Activated T-cell treated with anti-CD3 and anti-CD28 coated beads, Interleukin-2, amount 50 U/mL, for 4 hours (primary cell): ENCODE measurements around the gene LMBRD2. TPM values are rescaled to one million over a fixed set of nuclear protein-coding genes. Genes with fewer than 3 reads are reported as not detected.
A peak's percentile ranks its signal among the peaks of the same experiment; 100 is the strongest.

ENCODE experiments used
- ATAC-seq, 2 donors: fragments of 200-7000 bp; cut with Tn5 transposase; one replicate each; pipeline ENCODE4 v1.10.0; 2021
- DNase-seq: peaks from one replicate; pipeline ENCODE4 v3.0.0-alpha.2; 2020
- H3K27me3 Mint-ChIP-seq: one replicate; pipeline ENCODE4 v1.8.0; 2021; ENCODE audit warnings: low read depth, mixed read lengths
- H3K36me3 Mint-ChIP-seq: one replicate; pipeline ENCODE4 v1.8.0; 2022; ENCODE audit warnings: mixed read lengths; ENCODE audit not compliant: insufficient read depth
- H3K4me1 Mint-ChIP-seq: one replicate; pipeline ENCODE4 v1.8.0; 2021; ENCODE audit warnings: low read depth, mixed read lengths
- H3K4me3 Mint-ChIP-seq: one replicate; pipeline ENCODE4 v1.8.0; 2021; ENCODE audit warnings: mild to moderate bottlenecking, moderate library complexity, mixed read lengths
- H3K9me3 Mint-ChIP-seq: one replicate; pipeline ENCODE4 v1.8.0; 2021; ENCODE audit warnings: mixed read lengths
- total RNA-seq, 3 donors: library from RNA; stranded (reverse); gene quantifications; one replicate each; pipeline ENCODE4 v1.2.1, GENCODE V29; 2021

LMBRD2 gene
- total RNA-seq, 3 donors from 2014 or later: 6.7 to 8.7 (median 6.8) TPM

DNA sequence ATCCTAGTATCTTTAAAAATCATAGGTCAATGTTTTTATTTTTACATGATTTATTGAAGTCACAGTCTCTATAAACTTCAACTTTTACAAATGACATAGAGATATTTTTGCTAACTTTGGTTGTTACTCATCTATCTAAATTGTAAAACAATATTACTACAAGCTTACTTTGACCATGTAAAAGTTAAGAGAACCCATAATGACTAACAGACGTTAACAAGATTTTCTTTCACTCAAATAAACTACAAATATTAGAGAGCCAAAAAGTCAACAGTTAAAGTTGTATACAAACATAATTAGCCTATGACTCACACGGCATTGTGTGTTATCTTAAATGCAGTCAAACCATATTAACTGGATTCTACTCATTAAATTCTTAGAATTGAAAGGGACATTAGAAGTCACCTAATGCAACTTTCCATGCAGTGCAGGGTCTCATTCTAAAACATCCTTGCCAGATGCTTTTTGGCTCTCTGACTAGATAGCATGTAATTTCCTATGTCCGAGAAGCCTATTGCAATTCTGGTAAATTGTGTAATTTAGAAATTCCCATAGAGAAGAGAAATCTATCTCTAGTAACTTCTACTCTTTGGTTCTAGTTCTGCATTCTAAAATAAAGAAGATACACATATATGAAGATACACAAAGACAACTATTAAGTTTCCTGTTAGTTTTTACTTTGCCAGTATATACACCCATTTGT, 42.8 kb downstream of the LMBRD2 start:
- DNase-seq (no peak), ATAC-seq (no peak)
- peaks cover 50% of the 10 kb centered on the region for H3K36me3 Mint-ChIP-seq
- H3K27me3 Mint-ChIP-seq: no peaks in the 10 kb centered on the region
- H3K4me3 Mint-ChIP-seq: no peak overlapping the region
- H3K9me3 Mint-ChIP-seq: no peaks in the 10 kb centered on the region
- H3K4me1 Mint-ChIP-seq: no peaks in the 10 kb centered on the region

- no peaks in the 10 kb centered on the region for H3K4me1 Mint-ChIP-seq
- no peaks in the 10 kb centered on the region for H3K9me3 Mint-ChIP-seq
- H3K4me3 Mint-ChIP-seq: no peak overlapping the region
- peaks cover 51% of the 10 kb centered on the region for H3K36me3 Mint-ChIP-seq
- H3K27me3 Mint-ChIP-seq: no peaks in the 10 kb centered on the region
- DNase-seq: no peak
- ATAC-seq: no peak
Observed at GRCh38 chr5:36105819-36106218, 45.9 kb downstream of the LMBRD2 start.

- Mint-ChIP-seq H3K36me3 (peaks cover 15% of the 10 kb centered on the region), H3K4me3 (no peak overlapping the region), H3K9me3 (no peaks in the 10 kb centered on the region), H3K4me1 (no peaks in the 10 kb centered on the region), H3K27me3 (no peaks in the 10 kb centered on the region)
- DNase-seq (no peak), ATAC-seq (no peak)
Observed at GRCh38 chr5:36099748-36100147, 51.9 kb downstream of the LMBRD2 start.

- Mint-ChIP-seq H3K36me3 (peaks cover 2% of the 10 kb centered on the region), H3K4me1 (no peaks in the 10 kb centered on the region), H3K27me3 (no peaks in the 10 kb centered on the region), H3K9me3 (peaks cover 7% of the 10 kb centered on the region), H3K4me3 (no peak overlapping the region)
- DNase-seq (no peak), ATAC-seq (no peak)
Observed at GRCh38 chr5:36096486-36096885, 55.2 kb downstream of the LMBRD2 start.

- DNase-seq (no peak), ATAC-seq (no peak)
- H3K27me3 Mint-ChIP-seq: peaks cover 3% of the 10 kb centered on the region
- no peak overlapping the region for H3K4me3 Mint-ChIP-seq
- no peaks in the 10 kb centered on the region for H3K36me3 Mint-ChIP-seq
- no peaks in the 10 kb centered on the region for H3K4me1 Mint-ChIP-seq
- H3K9me3 Mint-ChIP-seq: peaks cover 15% of the 10 kb centered on the region
Observed at GRCh38 chr5:36089989-36090388, 61.7 kb downstream of the LMBRD2 start.

DNA sequence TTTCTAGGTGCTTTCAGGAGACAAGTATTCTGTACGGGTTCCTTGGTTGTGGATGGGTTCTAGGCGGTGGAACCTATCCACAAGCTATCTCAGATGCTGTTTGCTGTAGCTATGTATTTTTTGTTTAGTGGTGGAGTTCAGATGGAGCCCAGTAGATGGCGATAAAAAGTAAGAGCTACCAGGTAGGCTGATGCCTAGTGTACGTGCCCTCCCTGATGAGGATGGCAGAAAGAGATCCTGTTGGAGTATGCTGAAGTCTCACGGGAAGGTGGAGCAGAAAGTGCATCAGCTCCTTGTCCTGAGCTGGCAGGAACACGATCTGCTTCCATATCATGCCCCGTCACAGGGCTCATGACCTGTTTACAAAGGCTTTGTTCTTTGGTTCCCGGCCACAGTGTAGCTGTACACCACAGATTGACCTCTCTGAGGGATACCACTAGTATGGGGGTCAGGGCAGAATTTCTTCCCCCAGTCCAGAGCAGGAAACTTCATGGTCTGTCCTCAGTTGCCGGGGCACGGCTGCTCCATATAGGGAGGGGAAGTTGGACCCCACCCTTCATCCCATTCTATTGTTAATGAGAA, 72.4 kb downstream of the LMBRD2 start:
- peaks cover 21% of the 10 kb centered on the region for H3K27me3 Mint-ChIP-seq
- H3K36me3 Mint-ChIP-seq: no peaks in the 10 kb centered on the region
- DNase-seq: no peak
- no peaks in the 10 kb centered on the region for H3K4me1 Mint-ChIP-seq
- no peak overlapping the region for H3K4me3 Mint-ChIP-seq
- ATAC-seq: peak; percentile 69 to 80
- H3K9me3 Mint-ChIP-seq: no peaks in the 10 kb centered on the region

GRCh38 chr5:36078430-36078829, 73.3 kb downstream of the LMBRD2 start:
- peaks cover 13% of the 10 kb centered on the region for H3K27me3 Mint-ChIP-seq
- H3K4me3 Mint-ChIP-seq: no peak overlapping the region
- ATAC-seq: no peak
- H3K4me1 Mint-ChIP-seq: no peaks in the 10 kb centered on the region
- no peak for DNase-seq
- H3K9me3 Mint-ChIP-seq: no peaks in the 10 kb centered on the region
- no peaks in the 10 kb centered on the region for H3K36me3 Mint-ChIP-seq

DNA sequence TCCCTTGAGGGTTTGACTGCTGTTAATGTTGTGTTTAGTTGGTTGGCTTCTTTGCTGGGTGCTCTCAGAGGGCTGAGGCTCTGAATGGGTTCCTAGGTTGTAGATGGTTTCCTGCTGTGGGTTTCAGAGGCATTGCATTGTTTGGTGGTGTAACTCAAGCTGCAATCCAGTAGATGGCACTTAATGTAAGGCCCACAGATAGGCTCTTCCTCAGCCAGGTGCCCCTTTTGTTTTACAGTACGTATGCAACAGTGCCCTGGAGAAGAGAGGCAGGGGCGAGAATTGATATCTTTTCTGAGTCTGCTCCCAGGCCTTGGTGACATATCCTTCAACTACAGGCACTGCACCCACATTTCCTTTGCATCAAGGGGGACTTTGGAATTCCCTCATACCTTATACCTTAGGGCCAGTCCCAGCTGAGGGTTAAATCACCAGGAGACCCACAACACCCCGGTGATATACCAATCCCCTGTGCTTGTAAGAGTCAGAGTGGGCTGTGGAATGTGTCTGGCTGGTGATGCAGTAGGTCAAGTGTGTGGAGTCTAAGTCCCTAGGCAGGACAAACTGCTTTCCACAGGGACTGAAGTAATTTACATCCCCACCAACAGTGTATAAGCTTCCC, 78.0 kb downstream of the LMBRD2 start:
- peaks cover 7% of the 10 kb centered on the region for H3K27me3 Mint-ChIP-seq
- H3K9me3 Mint-ChIP-seq: no peaks in the 10 kb centered on the region
- H3K4me1 Mint-ChIP-seq: peaks cover 9% of the 10 kb centered on the region
- ATAC-seq: peak in 1 of 2 donors; percentile 40
- no peaks in the 10 kb centered on the region for H3K36me3 Mint-ChIP-seq
- DNase-seq: no peak
- H3K4me3 Mint-ChIP-seq: no peak overlapping the region

DNA sequence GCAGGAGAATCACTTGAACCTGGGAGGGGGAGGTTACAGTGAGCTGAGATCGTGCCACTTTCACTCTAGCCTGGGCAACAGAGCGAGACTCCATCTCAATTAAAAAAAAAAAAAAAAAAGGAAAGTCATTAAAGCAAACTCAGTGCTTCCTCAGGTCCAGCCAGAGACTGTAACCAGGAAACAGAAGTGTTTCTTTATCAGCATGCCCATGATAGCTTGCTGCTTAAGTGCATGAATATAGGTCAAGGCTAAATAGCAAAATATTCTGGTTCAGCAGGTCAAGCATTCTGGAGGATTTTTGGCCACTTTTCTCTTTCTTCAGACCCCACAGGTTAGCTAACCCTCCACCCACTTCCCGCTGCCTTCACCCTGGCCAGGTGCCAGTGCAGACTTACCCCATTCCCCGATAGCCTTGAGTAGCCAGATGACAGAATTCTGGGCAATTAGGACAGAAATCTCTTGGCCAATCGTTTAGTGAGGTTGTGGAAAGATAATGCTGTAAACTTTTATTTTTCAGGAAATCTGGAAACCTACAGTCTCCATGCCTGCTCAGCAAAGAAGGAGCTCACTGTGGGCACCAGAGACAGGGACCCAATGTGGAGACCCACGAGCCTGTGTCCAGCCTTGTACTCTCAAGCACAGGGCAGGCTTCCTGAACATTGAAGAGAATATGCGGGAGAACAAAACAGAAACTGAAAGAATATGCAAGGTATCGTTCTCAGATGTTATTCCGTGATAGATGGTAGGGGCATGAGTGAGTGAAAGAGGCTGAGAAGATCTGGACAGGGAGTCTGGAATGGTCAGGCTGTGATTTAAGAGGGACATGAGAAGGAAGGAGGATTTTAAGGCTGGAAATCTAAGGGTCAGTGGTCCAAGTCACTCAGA, 80.8 kb downstream of the LMBRD2 start:
- Mint-ChIP-seq H3K9me3 (no peaks in the 10 kb centered on the region), H3K27me3 (peaks cover 23% of the 10 kb centered on the region), H3K36me3 (no peaks in the 10 kb centered on the region), H3K4me1 (peaks cover 15% of the 10 kb centered on the region), H3K4me3 (peak overlapping the region; percentile 69)
- peak in 1 of 2 donors; percentile 30 for ATAC-seq
- no peak for DNase-seq

GRCh38 chr5:36068751-36069281, 82.9 kb downstream of the LMBRD2 start:
- no peak for ATAC-seq
- no peaks in the 10 kb centered on the region for H3K36me3 Mint-ChIP-seq
- no peaks in the 10 kb centered on the region for H3K9me3 Mint-ChIP-seq
- peaks cover 15% of the 10 kb centered on the region for H3K4me1 Mint-ChIP-seq
- no peak overlapping the region for H3K4me3 Mint-ChIP-seq
- no peak for DNase-seq
- peaks cover 33% of the 10 kb centered on the region for H3K27me3 Mint-ChIP-seq

- peaks cover 36% of the 10 kb centered on the region for H3K27me3 Mint-ChIP-seq
- H3K9me3 Mint-ChIP-seq: no peaks in the 10 kb centered on the region
- no peaks in the 10 kb centered on the region for H3K36me3 Mint-ChIP-seq
- no peak within 1 kb of the TSS for H3K4me3 Mint-ChIP-seq
- ATAC-seq: no peak
- DNase-seq: no peak
- peaks cover 14% of the 10 kb centered on the region for H3K4me1 Mint-ChIP-seq
Observed at GRCh38 chr5:36066540-36067210, 85.0 kb downstream of the LMBRD2 start, which contains the start of gene UGT3A2. Gene UGT3A2, minus strand, starts transcription at chr5:36066882. Its CDS starts 93 bp downstream, at chr5:36066789.

- no peaks in the 10 kb centered on the region for H3K9me3 Mint-ChIP-seq
- H3K36me3 Mint-ChIP-seq: no peaks in the 10 kb centered on the region
- no peak overlapping the region for H3K4me3 Mint-ChIP-seq
- ATAC-seq (no peak), DNase-seq (no peak)
- peaks cover 8% of the 10 kb centered on the region for H3K4me1 Mint-ChIP-seq
- H3K27me3 Mint-ChIP-seq: peaks cover 33% of the 10 kb centered on the region
Observed at GRCh38 chr5:36066001-36066539, 85.6 kb downstream of the LMBRD2 start.

- H3K9me3 Mint-ChIP-seq: no peaks in the 10 kb centered on the region
- H3K4me1 Mint-ChIP-seq: no peaks in the 10 kb centered on the region
- ATAC-seq: no peak
- peaks cover 20% of the 10 kb centered on the region for H3K27me3 Mint-ChIP-seq
- H3K36me3 Mint-ChIP-seq: no peaks in the 10 kb centered on the region
- no peak for DNase-seq
- H3K4me3 Mint-ChIP-seq: no peak overlapping the region
Observed at GRCh38 chr5:36060420-36060887, 91.2 kb downstream of the LMBRD2 start.
